Astrocyte (in vitro differentiated cells and primary cell): ENCODE data around the gene P2RY6. TPM values are rescaled to one million over a fixed set of nuclear protein-coding genes. Genes with fewer than 3 reads are reported as not detected.

Experiments
- DNase-seq: peaks from one replicate; pipeline ENCODE4 v3.0.0-alpha.2; 2010; ENCODE audit warnings: low read depth
- FAIRE-seq: peaks from 2 replicates; lab custom pipeline; 2011; peaks lifted over from hg19 to GRCh38; lab: Jason Lieb, UNC
- H2AFZ ChIP-seq: 2 replicates; pipeline ENCODE4 v1.6.0; 2012; ENCODE audit warnings: low read depth, low read length, inconsistent platforms
- H3K27ac ChIP-seq: 2 replicates; pipeline ENCODE4 v1.5.1; 2011; ENCODE audit warnings: low read depth, low read length, inconsistent platforms
- H3K27me3 ChIP-seq: 2 replicates; pipeline ENCODE4 v1.6.0; 2011; ENCODE audit warnings: low read length, inconsistent platforms; ENCODE audit not compliant: insufficient read depth
- H3K36me3 ChIP-seq: 2 replicates; pipeline ENCODE4 v1.5.1; 2011; ENCODE audit warnings: low read length, inconsistent platforms; ENCODE audit not compliant: insufficient read depth
- H3K4me1 ChIP-seq: 2 replicates; pipeline ENCODE4 v1.5.1; 2011; ENCODE audit warnings: low read length, inconsistent platforms; ENCODE audit not compliant: insufficient read depth
- H3K4me2 ChIP-seq: 2 replicates; pipeline ENCODE4 v1.6.0; 2012; ENCODE audit warnings: low read length, inconsistent platforms
- H3K4me3 ChIP-seq: 2 replicates; pipeline ENCODE4 v1.5.1; 2011; ENCODE audit warnings: low read depth, mild to moderate bottlenecking, low read length, inconsistent platforms; ENCODE audit not compliant: insufficient read depth
- H3K79me2 ChIP-seq: 2 replicates; pipeline ENCODE4 v1.6.0; 2012; ENCODE audit warnings: mild to moderate bottlenecking, low read length, inconsistent platforms; ENCODE audit not compliant: insufficient read depth
- H3K9ac ChIP-seq: 2 replicates; pipeline ENCODE4 v1.6.0; 2012; ENCODE audit warnings: mild to moderate bottlenecking, low read length, inconsistent platforms
- H3K9me3 ChIP-seq: 2 replicates; pipeline ENCODE4 v1.5.1; 2012; ENCODE audit warnings: low read depth, mild to moderate bottlenecking, low read length, inconsistent platforms; ENCODE audit not compliant: insufficient read depth
- H4K20me1 ChIP-seq: 2 replicates; pipeline ENCODE4 v1.6.0; 2012; ENCODE audit warnings: low read length, inconsistent platforms; ENCODE audit not compliant: insufficient read depth
- H3K27ac Mint-ChIP-seq: one replicate; pipeline ENCODE4 v1.8.0; 2021; ENCODE audit warnings: mild to moderate bottlenecking, mixed read lengths; ENCODE audit not compliant: unreplicated experiment
- H3K27me3 Mint-ChIP-seq: one replicate; pipeline ENCODE4 v1.8.0; 2021; ENCODE audit warnings: low read depth, mixed read lengths; ENCODE audit not compliant: unreplicated experiment
- H3K36me3 Mint-ChIP-seq: one replicate; pipeline ENCODE4 v1.8.0; 2021; ENCODE audit warnings: low read depth, mixed read lengths; ENCODE audit not compliant: unreplicated experiment
- H3K4me1 Mint-ChIP-seq: one replicate; pipeline ENCODE4 v1.8.0; 2021; ENCODE audit warnings: low read depth, mixed read lengths; ENCODE audit not compliant: unreplicated experiment
- H3K4me3 Mint-ChIP-seq: one replicate; pipeline ENCODE4 v1.8.0; 2021; ENCODE audit warnings: mild to moderate bottlenecking, moderate library complexity, mixed read lengths; ENCODE audit not compliant: unreplicated experiment
- H3K9me3 Mint-ChIP-seq: one replicate; pipeline ENCODE4 v1.8.0; 2021; ENCODE audit warnings: mild to moderate bottlenecking, mixed read lengths; ENCODE audit not compliant: unreplicated experiment
- EZH2 ChIP-seq: IDR thresholded peaks from 2 replicates; pipeline ENCODE4 v1.6.1; 2012; ENCODE audit warnings: mild to moderate bottlenecking, low read length, inconsistent platforms; ENCODE audit not compliant: insufficient read depth
- total RNA-seq: library from RNA; stranded (reverse); gene quantifications from 2 replicates; pipeline ENCODE4 v1.2.1, GENCODE V29; 2021
- TF ChIP-seq, protein P1 (sequence below): IDR thresholded peaks from 2 replicates; pipeline ENCODE4 v1.5.1; 2011; ENCODE audit warnings: low read depth, mild to moderate bottlenecking, inconsistent platforms, low read length, moderate library complexity; ENCODE audit not compliant: insufficient read depth

P2RY6 gene
- total RNA-seq, 1 donor from 2014 or later, result 0.75 TPM

DNA sequence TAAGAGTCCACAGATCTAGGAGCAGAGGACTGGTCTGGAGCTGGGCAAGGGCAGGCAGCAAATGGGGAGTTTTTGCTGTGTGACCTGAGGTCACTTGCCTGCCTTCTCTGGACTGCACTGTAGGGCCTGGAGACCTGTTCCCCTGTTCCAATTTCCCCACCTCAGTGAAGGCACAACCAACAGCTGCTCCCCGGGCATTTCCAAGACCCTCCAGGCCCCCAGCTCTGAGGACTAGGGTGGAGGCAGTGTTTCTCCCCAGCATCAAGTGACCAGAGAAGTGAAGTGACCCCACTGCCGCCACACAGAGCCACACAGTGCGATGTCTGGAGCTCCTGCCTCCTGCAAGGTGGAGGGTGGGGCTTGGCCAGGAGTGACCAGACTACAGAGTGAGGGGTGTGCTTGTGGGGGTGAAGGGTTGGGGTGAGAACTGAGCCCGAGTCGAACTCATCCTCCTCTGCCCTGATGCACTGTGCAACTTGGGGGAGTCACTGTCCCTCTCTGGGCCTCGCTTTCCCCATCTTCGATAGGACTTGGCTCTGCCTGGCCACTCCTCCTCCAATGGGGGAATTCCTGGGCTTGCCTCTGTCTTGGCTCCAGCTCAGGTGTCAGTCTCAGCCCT, 32.5 kb upstream of the P2RY6 start:
- H2AFZ ChIP-seq, result peak overlapping the region; percentile 24
- no peak overlapping the region for H3K27ac Mint-ChIP-seq
- FAIRE-seq, result no peak

DNA sequence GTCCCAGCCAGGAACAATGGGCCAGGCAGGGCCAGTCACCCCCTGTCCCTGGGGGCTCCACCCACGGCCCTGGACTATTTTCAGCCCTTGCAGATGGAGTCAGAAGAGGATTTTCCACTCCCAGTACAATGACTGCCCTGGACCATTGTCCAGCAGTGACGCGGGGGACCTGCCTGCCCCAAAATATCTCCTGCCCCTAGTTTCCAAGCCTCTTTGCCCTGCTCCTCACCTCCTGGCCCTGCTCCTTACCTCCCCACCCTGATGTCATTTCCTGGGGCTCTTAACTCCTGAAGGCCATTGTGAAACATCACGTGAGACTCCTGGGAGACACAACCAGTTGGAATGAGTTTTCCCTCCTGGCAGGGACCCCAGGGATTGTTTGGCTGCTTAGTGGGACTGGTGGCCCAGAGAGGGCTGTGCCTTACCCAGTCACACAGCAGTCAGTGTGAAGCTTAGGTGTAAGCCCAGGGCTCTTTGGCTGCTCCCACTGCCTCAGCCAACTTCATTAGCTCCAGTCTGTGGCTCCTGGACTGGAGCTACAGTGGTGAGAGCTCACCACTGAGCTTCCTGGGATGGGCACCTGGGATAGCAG, 31.9 kb upstream of the P2RY6 start:
- Histone ChIP-seq H3K79me2 (no peaks in the 10 kb centered on the region), H3K27ac (no peak overlapping the region), H3K4me3 (no peak overlapping the region), H4K20me1 (no peaks in the 10 kb centered on the region), H3K4me1 (peaks cover 3% of the 10 kb centered on the region), H3K36me3 (no peaks in the 10 kb centered on the region), H3K27me3 (no peaks in the 10 kb centered on the region), H3K9me3 (no peaks in the 10 kb centered on the region), H3K4me2 (no peak overlapping the region), H2AFZ (peak overlapping the region; percentile 24), H3K9ac (no peak overlapping the region)
- no peak for FAIRE-seq
- TF ChIP-seq EZH2, result no peak
- TF ChIP-seq, protein P1, sequence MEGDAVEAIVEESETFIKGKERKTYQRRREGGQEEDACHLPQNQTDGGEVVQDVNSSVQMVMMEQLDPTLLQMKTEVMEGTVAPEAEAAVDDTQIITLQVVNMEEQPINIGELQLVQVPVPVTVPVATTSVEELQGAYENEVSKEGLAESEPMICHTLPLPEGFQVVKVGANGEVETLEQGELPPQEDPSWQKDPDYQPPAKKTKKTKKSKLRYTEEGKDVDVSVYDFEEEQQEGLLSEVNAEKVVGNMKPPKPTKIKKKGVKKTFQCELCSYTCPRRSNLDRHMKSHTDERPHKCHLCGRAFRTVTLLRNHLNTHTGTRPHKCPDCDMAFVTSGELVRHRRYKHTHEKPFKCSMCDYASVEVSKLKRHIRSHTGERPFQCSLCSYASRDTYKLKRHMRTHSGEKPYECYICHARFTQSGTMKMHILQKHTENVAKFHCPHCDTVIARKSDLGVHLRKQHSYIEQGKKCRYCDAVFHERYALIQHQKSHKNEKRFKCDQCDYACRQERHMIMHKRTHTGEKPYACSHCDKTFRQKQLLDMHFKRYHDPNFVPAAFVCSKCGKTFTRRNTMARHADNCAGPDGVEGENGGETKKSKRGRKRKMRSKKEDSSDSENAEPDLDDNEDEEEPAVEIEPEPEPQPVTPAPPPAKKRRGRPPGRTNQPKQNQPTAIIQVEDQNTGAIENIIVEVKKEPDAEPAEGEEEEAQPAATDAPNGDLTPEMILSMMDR, result no peak
- peak; percentile 36 for DNase-seq
- Mint-ChIP-seq H3K4me1 (peaks cover 4% of the 10 kb centered on the region), H3K27me3 (peaks cover 34% of the 10 kb centered on the region), H3K9me3 (no peaks in the 10 kb centered on the region), H3K27ac (no peak overlapping the region), H3K36me3 (no peaks in the 10 kb centered on the region), H3K4me3 (no peak overlapping the region)

More for the DNA sequence above, 32.5 kb upstream of the P2RY6 start:
- no peak overlapping the region for H3K27ac ChIP-seq
- no peaks in the 10 kb centered on the region for H3K79me2 ChIP-seq
- Mint-ChIP-seq H3K4me1 (peaks cover 4% of the 10 kb centered on the region), H3K36me3 (no peaks in the 10 kb centered on the region), H3K4me3 (no peak overlapping the region), H3K27me3 (peaks cover 30% of the 10 kb centered on the region), H3K9me3 (no peaks in the 10 kb centered on the region)
- no peak overlapping the region for H3K9ac ChIP-seq
- H3K27me3 ChIP-seq, result no peaks in the 10 kb centered on the region
- H3K4me2 ChIP-seq, result no peak overlapping the region
- no peaks in the 10 kb centered on the region for H3K9me3 ChIP-seq
- no peak overlapping the region for H3K4me3 ChIP-seq
- TF ChIP-seq, protein P1, result no peak
- no peak for TF ChIP-seq EZH2
- no peak for DNase-seq
- H3K4me1 ChIP-seq, result peaks cover 3% of the 10 kb centered on the region
- no peaks in the 10 kb centered on the region for H3K36me3 ChIP-seq
- H4K20me1 ChIP-seq, result no peaks in the 10 kb centered on the region

DNA sequence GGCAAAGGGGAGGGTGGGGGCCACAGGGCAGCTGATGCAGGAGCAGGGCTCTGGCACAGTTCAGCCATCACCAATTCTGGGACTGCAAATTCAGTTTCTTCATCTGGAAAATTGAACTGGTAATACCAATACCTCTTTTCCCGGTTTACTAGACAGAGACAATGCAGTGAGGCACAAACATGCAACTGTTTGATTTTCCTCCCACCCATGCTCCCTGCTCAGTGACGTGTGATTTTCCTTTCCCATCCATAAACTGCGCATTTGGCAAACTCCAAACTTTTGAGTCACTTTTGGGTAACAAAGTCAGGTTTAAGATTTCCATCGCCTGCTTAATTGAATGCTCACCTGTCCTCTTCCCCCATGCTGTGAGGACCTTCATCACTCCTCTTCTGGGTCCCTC, 30.8 kb upstream of the P2RY6 start:
- Histone ChIP-seq H3K4me3 (no peak overlapping the region), H2AFZ (no peak overlapping the region), H3K36me3 (no peaks in the 10 kb centered on the region), H3K9me3 (no peaks in the 10 kb centered on the region), H3K4me1 (peaks cover 3% of the 10 kb centered on the region), H3K9ac (no peak overlapping the region), H3K79me2 (no peaks in the 10 kb centered on the region), H3K27ac (no peak overlapping the region), H3K4me2 (no peak overlapping the region), H3K27me3 (peaks cover 3% of the 10 kb centered on the region), H4K20me1 (no peaks in the 10 kb centered on the region)
- Mint-ChIP-seq H3K36me3 (no peaks in the 10 kb centered on the region), H3K4me1 (peaks cover 4% of the 10 kb centered on the region), H3K4me3 (no peak overlapping the region), H3K9me3 (no peaks in the 10 kb centered on the region), H3K27me3 (peaks cover 34% of the 10 kb centered on the region), H3K27ac (no peak overlapping the region)
- DNase-seq (no peak), FAIRE-seq (no peak)
- TF ChIP-seq, protein P1, result no peak
- no peak for TF ChIP-seq EZH2
